Measurements from ENCODE around the gene TAF11L4. TPM values are rescaled to one million over a fixed set of nuclear protein-coding genes. Genes with fewer than 3 reads are reported as not detected.
"Not testable (repeated sequence)": the region's sequence is repeated elsewhere in the genome, so short reads cannot be mapped to it uniquely, and the experiment has no call there.

The TAF11L4 gene
- total RNA-seq, 1 experiment from 2014 or later: not detected

- POLR2A ChIA-PET: interaction anchor here (0.6 kb wide), 1 partner anchor 683 kb away, joined by 3 read pairs; no protein-coding TSS in a partner anchor
- Mint-ChIP-seq H3K4me3 (no peak overlapping the region), H3K36me3 (no peaks in the 10 kb centered on the region), H3K4me1 (peaks cover 7% of the 10 kb centered on the region), H3K27me3 (ENCODE audit: low read depth) (no peaks in the 10 kb centered on the region), H3K27ac (no peak overlapping the region), H3K9me3 (no peaks in the 10 kb centered on the region)
- no peak for ATAC-seq
- CTCF ChIA-PET: no interaction called here
- TF ChIP-seq SP1 (CRISPR knock-in tag; conservative IDR thresholded peaks at IDR 0.05) (no peak), ZNF232 (CRISPR knock-in tag; IDR thresholded peaks at IDR 0.05) (no peak), MXD4 (CRISPR knock-in tag; IDR thresholded peaks at IDR 0.05; ENCODE audit: borderline replicate concordance) (no peak), FOXJ3 (CRISPR knock-in tag; IDR thresholded peaks at IDR 0.05; ENCODE audit: borderline replicate concordance) (no peak)
- TF ChIP-seq, protein P1, sequence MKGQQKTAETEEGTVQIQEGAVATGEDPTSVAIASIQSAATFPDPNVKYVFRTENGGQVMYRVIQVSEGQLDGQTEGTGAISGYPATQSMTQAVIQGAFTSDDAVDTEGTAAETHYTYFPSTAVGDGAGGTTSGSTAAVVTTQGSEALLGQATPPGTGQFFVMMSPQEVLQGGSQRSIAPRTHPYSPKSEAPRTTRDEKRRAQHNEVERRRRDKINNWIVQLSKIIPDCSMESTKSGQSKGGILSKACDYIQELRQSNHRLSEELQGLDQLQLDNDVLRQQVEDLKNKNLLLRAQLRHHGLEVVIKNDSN (CRISPR knock-in tag; IDR thresholded peaks at IDR 0.05): no peak
- DNase-seq (ENCODE audit: low spot score): no peak
These were observed 38.8 kb upstream of the TAF11L4 start for GRCh38 chr5:17482790-17483189.

DNA sequence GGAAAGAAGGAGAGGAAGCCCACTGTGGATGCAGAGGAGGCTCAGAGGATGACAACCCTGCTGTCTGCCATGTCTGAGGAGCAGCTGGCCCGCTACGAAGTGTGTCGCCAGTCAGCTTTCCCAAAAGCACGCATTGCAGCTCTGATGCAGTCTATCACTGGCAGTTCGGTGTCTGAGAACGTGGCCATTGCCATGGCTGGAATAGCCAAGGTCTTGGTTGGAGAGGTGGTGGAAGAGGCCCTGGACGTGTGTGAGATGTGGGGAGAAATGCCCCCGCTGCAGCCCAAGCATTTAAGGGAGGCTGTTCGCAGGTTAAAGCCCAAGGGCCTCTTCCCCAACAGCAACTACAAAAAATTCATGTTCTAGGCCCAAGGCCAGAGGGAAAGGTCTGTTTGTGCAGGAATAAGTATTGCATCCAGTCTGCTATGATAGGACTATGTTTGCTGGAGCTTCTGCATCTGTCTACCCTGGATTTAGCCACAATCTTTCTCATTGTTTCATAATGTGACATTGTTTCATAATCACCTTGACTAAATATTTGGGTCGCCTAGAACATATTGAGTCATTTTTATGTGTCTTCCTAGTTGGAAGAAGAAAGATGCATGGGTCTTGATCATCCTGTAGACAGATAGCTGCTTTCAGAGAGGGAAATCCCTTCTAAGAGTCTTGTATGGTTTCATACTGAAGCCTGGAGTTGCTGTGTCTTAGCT, 35.0 kb upstream of the TAF11L4 start:
- H3K27ac Mint-ChIP-seq; H3K9me3 Mint-ChIP-seq; CTCF ChIA-PET; H3K27me3 Mint-ChIP-seq (ENCODE audit: low read depth); H3K4me1 Mint-ChIP-seq; H3K4me3 Mint-ChIP-seq; H3K36me3 Mint-ChIP-seq; POLR2A ChIA-PET; DNase-seq (ENCODE audit: low spot score); ATAC-seq: not testable (repeated sequence)

- H3K36me3 Mint-ChIP-seq: no peaks in the 10 kb centered on the region
- no peak for DNase-seq (ENCODE audit: low spot score)
- POLR2A ChIA-PET: no interaction called here
- no peak for ATAC-seq
- H3K27me3 Mint-ChIP-seq (ENCODE audit: low read depth): no peaks in the 10 kb centered on the region
- peaks cover 2% of the 10 kb centered on the region; the same call in 1 of the 2 replicates for H3K9me3 Mint-ChIP-seq
- CTCF ChIA-PET: no interaction called here
- no peaks in the 10 kb centered on the region for H3K4me1 Mint-ChIP-seq
- H3K27ac Mint-ChIP-seq: no peak overlapping the region
- H3K4me3 Mint-ChIP-seq: no peak overlapping the region
- no peak for TF ChIP-seq ZNF121 (CRISPR knock-in tag; IDR thresholded peaks at IDR 0.05)
- TF ChIP-seq ESRRA (CRISPR knock-in tag; IDR thresholded peaks at IDR 0.05; ENCODE audit: borderline replicate concordance): no peak
- TF ChIP-seq ZNF532 (CRISPR knock-in tag; IDR thresholded peaks at IDR 0.05; ENCODE audit: borderline replicate concordance): no peak
- TF ChIP-seq USF2 (CRISPR knock-in tag; IDR thresholded peaks at IDR 0.05): no peak
- no peak for TF ChIP-seq JUN (CRISPR knock-in tag; IDR thresholded peaks at IDR 0.05)
- TF ChIP-seq GTF2I (CRISPR knock-in tag; conservative IDR thresholded peaks at IDR 0.05): no peak
- no peak for TF ChIP-seq CREB1 (CRISPR knock-in tag; IDR thresholded peaks at IDR 0.05)
- TF ChIP-seq NR1H2 (CRISPR knock-in tag; IDR thresholded peaks at IDR 0.05): no peak
- TF ChIP-seq NFATC4 (CRISPR knock-in tag; IDR thresholded peaks at IDR 0.05): no peak
- TF ChIP-seq SP1 (CRISPR knock-in tag; conservative IDR thresholded peaks at IDR 0.05): no peak
- no peak for TF ChIP-seq KAT7 (CRISPR knock-in tag; IDR thresholded peaks at IDR 0.05; ENCODE audit: borderline replicate concordance)
- no peak for TF ChIP-seq FOXP1 (CRISPR knock-in tag; IDR thresholded peaks at IDR 0.05; ENCODE audit: borderline replicate concordance)
- TF ChIP-seq, protein P2, sequence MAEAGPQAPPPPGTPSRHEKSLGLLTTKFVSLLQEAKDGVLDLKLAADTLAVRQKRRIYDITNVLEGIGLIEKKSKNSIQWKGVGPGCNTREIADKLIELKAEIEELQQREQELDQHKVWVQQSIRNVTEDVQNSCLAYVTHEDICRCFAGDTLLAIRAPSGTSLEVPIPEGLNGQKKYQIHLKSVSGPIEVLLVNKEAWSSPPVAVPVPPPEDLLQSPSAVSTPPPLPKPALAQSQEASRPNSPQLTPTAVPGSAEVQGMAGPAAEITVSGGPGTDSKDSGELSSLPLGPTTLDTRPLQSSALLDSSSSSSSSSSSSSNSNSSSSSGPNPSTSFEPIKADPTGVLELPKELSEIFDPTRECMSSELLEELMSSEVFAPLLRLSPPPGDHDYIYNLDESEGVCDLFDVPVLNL (CRISPR knock-in tag; IDR thresholded peaks at IDR 0.05; ENCODE audit: borderline replicate concordance, low read depth): no peak
- TF ChIP-seq, protein P3, sequence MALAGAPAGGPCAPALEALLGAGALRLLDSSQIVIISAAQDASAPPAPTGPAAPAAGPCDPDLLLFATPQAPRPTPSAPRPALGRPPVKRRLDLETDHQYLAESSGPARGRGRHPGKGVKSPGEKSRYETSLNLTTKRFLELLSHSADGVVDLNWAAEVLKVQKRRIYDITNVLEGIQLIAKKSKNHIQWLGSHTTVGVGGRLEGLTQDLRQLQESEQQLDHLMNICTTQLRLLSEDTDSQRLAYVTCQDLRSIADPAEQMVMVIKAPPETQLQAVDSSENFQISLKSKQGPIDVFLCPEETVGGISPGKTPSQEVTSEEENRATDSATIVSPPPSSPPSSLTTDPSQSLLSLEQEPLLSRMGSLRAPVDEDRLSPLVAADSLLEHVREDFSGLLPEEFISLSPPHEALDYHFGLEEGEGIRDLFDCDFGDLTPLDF (CRISPR knock-in tag; IDR thresholded peaks at IDR 0.05): no peak
- TF ChIP-seq, protein P4, sequence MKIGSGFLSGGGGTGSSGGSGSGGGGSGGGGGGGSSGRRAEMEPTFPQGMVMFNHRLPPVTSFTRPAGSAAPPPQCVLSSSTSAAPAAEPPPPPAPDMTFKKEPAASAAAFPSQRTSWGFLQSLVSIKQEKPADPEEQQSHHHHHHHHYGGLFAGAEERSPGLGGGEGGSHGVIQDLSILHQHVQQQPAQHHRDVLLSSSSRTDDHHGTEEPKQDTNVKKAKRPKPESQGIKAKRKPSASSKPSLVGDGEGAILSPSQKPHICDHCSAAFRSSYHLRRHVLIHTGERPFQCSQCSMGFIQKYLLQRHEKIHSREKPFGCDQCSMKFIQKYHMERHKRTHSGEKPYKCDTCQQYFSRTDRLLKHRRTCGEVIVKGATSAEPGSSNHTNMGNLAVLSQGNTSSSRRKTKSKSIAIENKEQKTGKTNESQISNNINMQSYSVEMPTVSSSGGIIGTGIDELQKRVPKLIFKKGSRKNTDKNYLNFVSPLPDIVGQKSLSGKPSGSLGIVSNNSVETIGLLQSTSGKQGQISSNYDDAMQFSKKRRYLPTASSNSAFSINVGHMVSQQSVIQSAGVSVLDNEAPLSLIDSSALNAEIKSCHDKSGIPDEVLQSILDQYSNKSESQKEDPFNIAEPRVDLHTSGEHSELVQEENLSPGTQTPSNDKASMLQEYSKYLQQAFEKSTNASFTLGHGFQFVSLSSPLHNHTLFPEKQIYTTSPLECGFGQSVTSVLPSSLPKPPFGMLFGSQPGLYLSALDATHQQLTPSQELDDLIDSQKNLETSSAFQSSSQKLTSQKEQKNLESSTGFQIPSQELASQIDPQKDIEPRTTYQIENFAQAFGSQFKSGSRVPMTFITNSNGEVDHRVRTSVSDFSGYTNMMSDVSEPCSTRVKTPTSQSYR (CRISPR knock-in tag; IDR thresholded peaks at IDR 0.05): no peak
- TF ChIP-seq MXD4 (CRISPR knock-in tag; IDR thresholded peaks at IDR 0.05; ENCODE audit: borderline replicate concordance): no peak
- TF ChIP-seq, protein P1 (CRISPR knock-in tag; IDR thresholded peaks at IDR 0.05): no peak
These were observed 34.5 kb upstream of the TAF11L4 start for GRCh38 chr5:17487174-17487512.

All from WTC11 (cell line).